ENCODE measurements around the gene EXOG.

GRCh38 chr3:38471260-38471857, 24.8 kb upstream of the EXOG start:
- TF ChIP-seq POLR2A (IDR thresholded peaks at IDR 0.05; ENCODE audit: extremely low read depth, insufficient read length) (no peak), CTCF (IDR thresholded peaks at IDR 0.05; ENCODE audit: low read depth, low read length) (no peak)
